MM.1S (cell line): Measurements from ENCODE around the gene C1QTNF6.

Source experiments
- DNase-seq: peaks from one replicate; pipeline ENCODE4 v3.0.0-alpha.2; 2015
- H2AFZ ChIP-seq: fragments of 300-600 bp; sonication (generic); 2 replicates; pipeline ENCODE4 v1.6.0; 2016; ENCODE audit warnings: antibody characterized with exemption, low read length
- H3F3A ChIP-seq: fragments of 300-600 bp; sonication (generic); 2 replicates; pipeline ENCODE4 v1.6.1; 2016; ENCODE audit warnings: mild to moderate bottlenecking, antibody characterized with exemption, low read length, moderate library complexity, mixed read lengths; ENCODE audit not compliant: insufficient read depth
- H3K27ac ChIP-seq: fragments of 300-600 bp; sonication (generic); 2 replicates; pipeline ENCODE4 v1.5.1; 2016; ENCODE audit warnings: mild to moderate bottlenecking, low read length
- H3K27me3 ChIP-seq: fragments of 300-600 bp; sonication (generic); replicated peaks from 2 replicates; pipeline ENCODE4 v1.6.0; 2016; ENCODE audit warnings: low read length; ENCODE audit not compliant: insufficient read depth
- H3K36me3 ChIP-seq: fragments of 300-600 bp; sonication (generic); replicated peaks from 2 replicates; pipeline ENCODE4 v1.6.1; 2016; ENCODE audit warnings: mild to moderate bottlenecking, low read length, mixed read lengths; ENCODE audit not compliant: insufficient read depth
- H3K4me1 ChIP-seq: fragments of 300-600 bp; sonication (generic); 2 replicates; pipeline ENCODE4 v1.6.1; 2016; ENCODE audit warnings: low read length, mixed read lengths
- H3K4me2 ChIP-seq: fragments of 300-600 bp; sonication (generic); 2 replicates; pipeline ENCODE4 v1.6.0; 2016; ENCODE audit warnings: low read depth, low read length
- H3K4me3 ChIP-seq: fragments of 300-600 bp; sonication (generic); 2 replicates; pipeline ENCODE4 v1.5.1; 2016; ENCODE audit warnings: low read length, mixed read lengths
- H3K79me2 ChIP-seq: fragments of 300-600 bp; sonication (generic); 2 replicates; pipeline ENCODE4 v1.6.1; 2016; ENCODE audit warnings: mixed run types, low read length, mixed read lengths
- H3K9ac ChIP-seq: fragments of 300-600 bp; sonication (generic); 2 replicates; pipeline ENCODE4 v1.6.1; 2016; ENCODE audit warnings: low read length, mixed read lengths
- H3K9me2 ChIP-seq: fragments of 300-600 bp; sonication (generic); replicated peaks from 2 replicates; pipeline ENCODE4 v1.6.1; 2016; ENCODE audit warnings: mild to moderate bottlenecking, low read length, mixed read lengths; ENCODE audit not compliant: insufficient read depth
- H3K9me3 ChIP-seq: fragments of 300-600 bp; sonication (generic); replicated peaks from 2 replicates; pipeline ENCODE4 v1.6.1; 2016; ENCODE audit warnings: mild to moderate bottlenecking, low read length, mixed read lengths; ENCODE audit not compliant: insufficient read depth
- H4K20me1 ChIP-seq: fragments of 300-600 bp; sonication (generic); 2 replicates; pipeline ENCODE4 v1.6.1; 2016; ENCODE audit warnings: mild to moderate bottlenecking, low read length, moderate library complexity, mixed read lengths; ENCODE audit not compliant: insufficient read depth
- CTCF ChIP-seq: fragments of 300-600 bp; sonication (generic); IDR thresholded peaks from 2 replicates; pipeline ENCODE4 v1.5.1; 2016; ENCODE audit warnings: antibody characterized with exemption, low read length, mixed read lengths
- EZH2 ChIP-seq: fragments of 300-600 bp; sonication (generic); optimal IDR thresholded peaks from 2 replicates; pipeline ENCODE3; 2017; ENCODE audit warnings: low read depth, mild to moderate bottlenecking, antibody characterized with exemption, low read length, mixed read lengths
- EZH2phosphoT487 ChIP-seq: fragments of 300-600 bp; sonication (generic); IDR thresholded peaks from 2 replicates; pipeline ENCODE4 v1.6.1; 2018; ENCODE audit warnings: antibody characterized with exemption, low read length

Gene C1QTNF6

DNA sequence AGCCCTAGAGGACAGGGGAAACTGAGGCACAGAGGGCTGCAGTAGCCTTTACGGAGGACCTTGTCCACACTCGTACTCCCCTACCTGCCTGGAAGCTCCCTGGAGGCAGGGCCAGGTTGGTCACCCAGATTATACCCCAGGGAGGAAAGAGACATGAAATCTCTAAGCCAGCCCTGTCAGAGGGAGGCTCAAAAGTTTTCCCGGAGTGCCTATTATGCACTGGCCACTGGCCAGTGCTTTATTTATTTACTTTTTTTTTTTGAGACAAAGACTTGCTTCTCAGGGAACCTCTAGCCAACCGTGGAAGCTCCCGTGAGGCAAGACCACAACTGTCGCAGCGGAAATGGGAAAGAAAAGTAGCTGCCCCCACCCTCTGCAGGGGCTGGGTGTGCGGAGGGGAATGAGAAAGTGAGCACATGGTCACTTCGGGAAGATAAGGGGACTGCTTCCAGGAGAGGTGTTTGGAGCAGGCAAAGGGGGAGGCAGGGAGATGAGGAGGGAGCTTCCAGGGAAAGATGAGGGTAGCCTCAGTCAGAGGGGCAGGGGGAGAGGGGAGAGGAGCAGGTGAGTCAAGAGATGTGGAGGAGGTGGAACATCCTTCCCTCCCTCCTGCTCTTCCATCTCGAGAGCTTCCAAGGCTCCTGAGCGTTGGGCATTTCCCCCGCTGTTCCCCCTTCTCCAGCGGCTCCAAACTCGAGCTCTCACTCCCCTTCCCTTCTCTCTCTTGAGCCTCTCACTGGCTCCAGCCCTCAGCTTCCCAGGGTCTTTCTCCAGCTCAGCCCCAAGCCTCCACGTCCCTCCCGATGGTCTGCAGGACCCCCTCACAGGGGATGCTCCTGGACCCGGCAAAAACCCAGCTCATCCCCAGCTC lies 42.6 kb downstream of the C1QTNF6 start:
- no peak for DNase-seq
- no peaks in the 10 kb centered on the region for H3F3A ChIP-seq
- no peaks in the 10 kb centered on the region for H3K9me3 ChIP-seq
- H3K27me3 ChIP-seq, result peaks cover 85% of the 10 kb centered on the region
- H3K4me2 ChIP-seq, result no peak overlapping the region
- no peaks in the 10 kb centered on the region for H3K36me3 ChIP-seq
- H3K9me2 ChIP-seq, result no peaks in the 10 kb centered on the region
- H3K79me2 ChIP-seq, result no peaks in the 10 kb centered on the region
- H4K20me1 ChIP-seq, result no peaks in the 10 kb centered on the region
- no peak overlapping the region for H3K9ac ChIP-seq
- no peak for TF ChIP-seq CTCF
- TF ChIP-seq EZH2phosphoT487, result no peak
- TF ChIP-seq EZH2, result no peak
- H3K27ac ChIP-seq, result no peak overlapping the region
- no peak overlapping the region for H2AFZ ChIP-seq
- no peaks in the 10 kb centered on the region for H3K4me1 ChIP-seq
- no peak overlapping the region for H3K4me3 ChIP-seq

- no peak overlapping the region for H3K4me2 ChIP-seq
- no peak overlapping the region for H3K27ac ChIP-seq
- no peaks in the 10 kb centered on the region for H3K36me3 ChIP-seq
- H3K9ac ChIP-seq, result no peak overlapping the region
- peaks cover 80% of the 10 kb centered on the region for H3K27me3 ChIP-seq
- H4K20me1 ChIP-seq, result no peaks in the 10 kb centered on the region
- no peaks in the 10 kb centered on the region for H3K9me3 ChIP-seq
- H3F3A ChIP-seq, result no peaks in the 10 kb centered on the region
- no peak overlapping the region for H2AFZ ChIP-seq
- no peaks in the 10 kb centered on the region for H3K9me2 ChIP-seq
- no peak for DNase-seq
- H3K4me1 ChIP-seq, result no peaks in the 10 kb centered on the region
- no peaks in the 10 kb centered on the region for H3K79me2 ChIP-seq
- H3K4me3 ChIP-seq, result no peak overlapping the region
- no peak for TF ChIP-seq EZH2
- TF ChIP-seq CTCF, result no peak
- TF ChIP-seq EZH2phosphoT487, result no peak
Observed at GRCh38 chr22:37144180-37144554, 43.9 kb downstream of the C1QTNF6 start.

DNA sequence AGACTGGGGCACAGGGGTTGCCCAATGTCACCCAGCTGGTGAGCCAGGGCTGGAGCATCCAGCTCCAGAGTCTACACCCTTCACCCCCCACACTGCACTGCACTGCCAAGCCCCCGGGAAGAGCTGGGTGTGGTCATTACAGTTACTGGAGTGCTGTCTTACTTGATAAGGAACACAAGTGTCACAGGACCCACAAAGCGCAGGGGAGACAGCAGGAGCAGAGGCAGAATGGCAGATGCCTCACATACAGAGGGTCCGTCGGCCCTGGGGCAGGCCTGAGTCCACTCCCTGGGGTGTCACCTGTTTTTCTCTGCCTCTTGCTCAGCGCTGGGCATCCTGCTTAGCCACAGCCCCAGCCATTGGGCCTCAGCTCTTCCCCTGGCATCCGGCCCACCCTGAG lies 46.1 kb downstream of the C1QTNF6 start:
- DNase-seq, result no peak
- no peaks in the 10 kb centered on the region for H3K9me2 ChIP-seq
- peaks cover 4% of the 10 kb centered on the region; the same call in 1 of the 2 replicates for H3K4me1 ChIP-seq
- TF ChIP-seq EZH2phosphoT487, result no peak
- TF ChIP-seq CTCF, result no peak
- TF ChIP-seq EZH2, result no peak
- no peak overlapping the region for H2AFZ ChIP-seq
- no peaks in the 10 kb centered on the region for H3K36me3 ChIP-seq
- H3K9ac ChIP-seq, result no peak overlapping the region
- H3K27me3 ChIP-seq, result peaks cover 80% of the 10 kb centered on the region
- no peak overlapping the region for H3K4me3 ChIP-seq
- no peaks in the 10 kb centered on the region for H4K20me1 ChIP-seq
- no peak overlapping the region for H3K27ac ChIP-seq
- no peak overlapping the region for H3K4me2 ChIP-seq
- no peaks in the 10 kb centered on the region for H3K9me3 ChIP-seq
- H3K79me2 ChIP-seq, result no peaks in the 10 kb centered on the region
- H3F3A ChIP-seq, result no peaks in the 10 kb centered on the region; the same call in 1 of the 2 replicates
